Stimulated activated naive B cell treated with anti-CD40 and anti-IgM and Interleukin-4, amounts not matched to agents 10 μg/mL and 1 μg/mL and 100 μg/mL, for 72 hours (primary cell): ENCODE measurements around the gene MKX.
"Not testable (repeated sequence)": the region's sequence is repeated elsewhere in the genome, so short reads cannot be mapped to it uniquely, and the experiment has no call there.

Source experiments
- ATAC-seq, 2 donors: fragments of 150-1000 bp; cut with Tn5 transposase; replicated peaks; 2 replicates each; pipeline ENCODE4 v1.10.0; 2021; ENCODE audit warnings: moderate library complexity in 1 of 2
- DNase-seq: peaks from one replicate; pipeline ENCODE4 v3.0.0; 2021
- H3K27ac Mint-ChIP-seq: one replicate; pipeline ENCODE4 v1.8.0; 2022; ENCODE audit warnings: mild to moderate bottlenecking, mixed read lengths
- H3K27me3 Mint-ChIP-seq, 2 donors: one replicate each; pipeline ENCODE4 v1.8.0; 2022; ENCODE audit warnings: mixed read lengths in 2 of 2
- H3K36me3 Mint-ChIP-seq, 2 donors: one replicate each; pipeline ENCODE4 v1.8.0; 2022; ENCODE audit warnings: mixed read lengths in 2 of 2, mild to moderate bottlenecking in 1 of 2
- H3K4me1 Mint-ChIP-seq, 2 donors: one replicate each; pipeline ENCODE4 v1.8.0; 2022; ENCODE audit warnings: mixed read lengths in 2 of 2, mild to moderate bottlenecking in 1 of 2
- H3K4me3 Mint-ChIP-seq, 2 donors: one replicate each; pipeline ENCODE4 v1.8.0; 2022; ENCODE audit warnings: mild to moderate bottlenecking in 2 of 2, mixed read lengths in 2 of 2, moderate library complexity in 1 of 2
- H3K9me3 Mint-ChIP-seq, 2 donors: one replicate each; pipeline ENCODE4 v1.8.0; 2022; ENCODE audit warnings: mixed read lengths in 2 of 2, mild to moderate bottlenecking in 1 of 2

The MKX gene

GRCh38 chr10:27692663-27693062 lies 53.0 kb downstream of the MKX start:
- no peak overlapping the region for H3K4me3 Mint-ChIP-seq
- ATAC-seq (no peak), DNase-seq (no peak)

GRCh38 chr10:27688991-27689390 lies 56.6 kb downstream of the MKX start:
- H3K4me3 Mint-ChIP-seq = no peak overlapping the region
- H3K27me3 Mint-ChIP-seq = peaks cover 0 to 7% of the 10 kb centered on the region in 2 donors
- H3K27ac Mint-ChIP-seq = no peak overlapping the region
- no peak for DNase-seq
- H3K4me1 Mint-ChIP-seq = no peaks in the 10 kb centered on the region
- ATAC-seq = no peak
- no peaks in the 10 kb centered on the region for H3K36me3 Mint-ChIP-seq
- H3K9me3 Mint-ChIP-seq = peaks cover 5 to 10% of the 10 kb centered on the region in 2 donors

More at GRCh38 chr10:27692663-27693062, 53.0 kb downstream of the MKX start:
- Mint-ChIP-seq H3K27me3 (peaks cover 10 to 12% of the 10 kb centered on the region in 2 donors), H3K9me3 (peaks cover 5 to 10% of the 10 kb centered on the region in 2 donors), H3K27ac (no peak overlapping the region), H3K36me3 (no peaks in the 10 kb centered on the region), H3K4me1 (no peaks in the 10 kb centered on the region)

DNA sequence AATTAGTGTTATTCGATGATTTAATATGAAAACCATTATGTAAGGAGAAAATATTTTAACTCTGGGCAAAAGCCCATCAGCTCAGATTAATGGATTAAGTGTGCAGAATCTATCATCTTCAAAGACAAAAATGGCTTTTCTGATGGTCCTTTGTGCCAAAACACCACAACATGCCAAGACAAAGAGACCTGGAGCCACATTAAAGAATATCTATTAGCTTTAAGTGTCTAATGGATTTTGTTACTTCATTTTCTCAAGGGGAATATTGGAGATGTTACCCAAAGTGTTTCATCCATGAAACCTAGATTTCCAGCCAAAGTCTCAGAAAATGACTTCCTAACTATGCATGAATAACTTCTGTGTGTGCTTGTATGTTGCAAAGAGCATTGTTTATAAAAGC lies 57.3 kb downstream of the MKX start:
- DNase-seq = no peak
- Mint-ChIP-seq H3K36me3 (no peaks in the 10 kb centered on the region), H3K9me3 (peaks cover 5 to 10% of the 10 kb centered on the region in 2 donors), H3K27ac (no peak overlapping the region), H3K27me3 (peaks cover 0 to 7% of the 10 kb centered on the region in 2 donors), H3K4me3 (no peak overlapping the region), H3K4me1 (no peaks in the 10 kb centered on the region)
- no peak for ATAC-seq

DNA sequence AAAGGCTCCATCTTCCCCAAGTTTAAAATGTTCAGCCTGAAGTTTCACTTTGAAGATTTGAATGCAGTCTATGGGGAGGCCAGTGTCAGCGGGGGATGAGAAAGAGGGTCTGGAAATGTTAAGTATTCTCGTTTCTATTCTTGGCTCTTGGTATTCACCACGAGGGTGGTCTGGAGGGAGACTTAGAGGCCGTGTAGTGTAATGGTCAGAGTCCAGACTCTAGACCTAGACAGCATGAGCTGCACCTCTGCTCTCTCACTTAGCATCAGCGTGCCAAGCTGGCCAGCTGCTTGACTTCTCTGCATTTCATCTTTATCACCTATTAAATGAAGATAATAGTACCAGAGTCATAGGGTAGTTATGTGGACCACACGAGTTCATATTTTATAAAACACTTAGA lies 57.9 kb downstream of the MKX start:
- peaks cover 0 to 3% of the 10 kb centered on the region in 2 donors for H3K27me3 Mint-ChIP-seq
- ATAC-seq (no peak), DNase-seq (no peak)
- no peaks in the 10 kb centered on the region for H3K36me3 Mint-ChIP-seq
- H3K4me3 Mint-ChIP-seq = no peak overlapping the region
- no peak overlapping the region for H3K27ac Mint-ChIP-seq
- H3K4me1 Mint-ChIP-seq = no peaks in the 10 kb centered on the region
- peaks cover 5 to 10% of the 10 kb centered on the region in 2 donors for H3K9me3 Mint-ChIP-seq

DNA sequence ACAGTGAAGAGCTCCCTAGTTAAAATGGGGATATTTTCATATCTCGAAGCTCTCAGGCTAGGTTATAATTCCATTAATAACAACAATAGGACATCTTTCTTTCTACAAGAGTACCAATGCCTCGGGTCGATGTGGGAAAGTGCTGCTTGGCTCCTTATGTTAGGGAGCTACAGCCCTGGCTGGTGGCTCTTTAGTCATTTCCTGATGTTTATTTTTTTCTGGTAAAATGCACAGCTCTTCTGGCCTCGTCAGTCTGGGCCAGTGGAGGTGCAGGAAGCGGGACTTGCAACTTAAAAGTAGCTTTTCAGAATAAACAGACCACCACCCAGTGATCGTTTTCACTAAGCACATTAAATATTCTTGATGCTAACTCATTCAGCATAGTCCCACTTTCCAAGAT lies 58.3 kb downstream of the MKX start:
- H3K9me3 Mint-ChIP-seq = peaks cover 5 to 10% of the 10 kb centered on the region in 2 donors
- ATAC-seq = no peak
- peaks cover 0 to 3% of the 10 kb centered on the region in 2 donors for H3K27me3 Mint-ChIP-seq
- no peak overlapping the region for H3K4me3 Mint-ChIP-seq
- H3K27ac Mint-ChIP-seq = no peak overlapping the region
- H3K4me1 Mint-ChIP-seq = no peaks in the 10 kb centered on the region
- DNase-seq = no peak
- no peaks in the 10 kb centered on the region for H3K36me3 Mint-ChIP-seq

- H3K4me1 Mint-ChIP-seq = no peaks in the 10 kb centered on the region
- H3K27ac Mint-ChIP-seq = no peak overlapping the region
- ATAC-seq = no peak
- no peak overlapping the region for H3K4me3 Mint-ChIP-seq
- H3K27me3 Mint-ChIP-seq = peaks cover 0 to 3% of the 10 kb centered on the region in 2 donors
- peaks cover 0 to 6% of the 10 kb centered on the region in 2 donors for H3K9me3 Mint-ChIP-seq
- no peak for DNase-seq
- H3K36me3 Mint-ChIP-seq = no peaks in the 10 kb centered on the region
Measured at GRCh38 chr10:27685681-27686080, 59.9 kb downstream of the MKX start.

DNA sequence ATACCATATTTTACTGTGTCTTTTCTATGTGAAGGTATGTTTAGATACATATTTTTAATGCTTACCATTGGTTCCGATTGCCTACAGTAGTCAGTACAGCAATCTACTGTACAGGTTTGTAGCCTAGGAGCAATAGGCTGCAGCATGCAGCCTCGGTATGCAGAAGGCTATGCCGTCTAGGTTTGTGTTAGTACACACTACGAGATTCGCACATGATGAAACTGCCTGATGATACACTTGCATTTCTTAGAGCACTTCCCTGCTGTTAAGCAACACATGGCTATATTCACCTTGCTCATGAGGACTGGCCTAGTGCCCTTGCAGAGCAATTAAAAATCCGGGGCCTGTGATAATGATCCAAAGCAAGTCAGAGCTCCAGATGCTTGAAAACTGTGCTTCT lies 62.4 kb downstream of the MKX start:
- Mint-ChIP-seq H3K4me1 (no peaks in the 10 kb centered on the region), H3K36me3 (no peaks in the 10 kb centered on the region), H3K27ac (no peak overlapping the region), H3K27me3 (peaks cover 0 to 9% of the 10 kb centered on the region in 2 donors), H3K9me3 (no peaks in the 10 kb centered on the region), H3K4me3 (no peak overlapping the region)
- no peak for ATAC-seq
- no peak for DNase-seq

DNA sequence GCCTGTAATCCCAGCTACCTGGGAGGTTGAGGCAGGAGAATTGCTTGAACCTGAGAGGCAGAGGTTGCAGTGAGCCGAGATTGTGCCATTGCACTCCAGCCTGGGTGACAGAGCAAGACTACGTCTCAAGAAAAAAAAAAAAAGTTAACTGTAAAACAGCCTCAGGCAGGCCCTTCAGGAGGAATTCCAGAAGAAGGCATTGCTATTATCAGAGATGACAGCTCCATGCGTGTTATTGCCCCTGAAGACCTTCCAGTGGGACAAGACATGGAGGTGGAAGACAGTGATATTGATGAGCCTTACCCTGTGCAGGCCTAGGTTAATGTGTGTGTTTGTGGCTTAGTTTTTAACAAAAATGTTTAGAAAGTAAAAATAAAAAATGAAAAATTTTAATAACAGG lies 63.8 kb downstream of the MKX start:
- H3K9me3 Mint-ChIP-seq, ATAC-seq, H3K27ac Mint-ChIP-seq, H3K36me3 Mint-ChIP-seq, H3K4me1 Mint-ChIP-seq, H3K4me3 Mint-ChIP-seq, DNase-seq: not testable (repeated sequence)
- peaks cover 7 to 11% of the 10 kb centered on the region in 2 donors for H3K27me3 Mint-ChIP-seq

- Mint-ChIP-seq H3K27me3 (peaks cover 7 to 11% of the 10 kb centered on the region in 2 donors), H3K27ac (no peak overlapping the region), H3K9me3 (no peaks in the 10 kb centered on the region), H3K36me3 (no peaks in the 10 kb centered on the region), H3K4me1 (no peaks in the 10 kb centered on the region), H3K4me3 (no peak overlapping the region)
- DNase-seq = no peak
- ATAC-seq = no peak
Measured at GRCh38 chr10:27680691-27681605, 64.7 kb downstream of the MKX start.

DNA sequence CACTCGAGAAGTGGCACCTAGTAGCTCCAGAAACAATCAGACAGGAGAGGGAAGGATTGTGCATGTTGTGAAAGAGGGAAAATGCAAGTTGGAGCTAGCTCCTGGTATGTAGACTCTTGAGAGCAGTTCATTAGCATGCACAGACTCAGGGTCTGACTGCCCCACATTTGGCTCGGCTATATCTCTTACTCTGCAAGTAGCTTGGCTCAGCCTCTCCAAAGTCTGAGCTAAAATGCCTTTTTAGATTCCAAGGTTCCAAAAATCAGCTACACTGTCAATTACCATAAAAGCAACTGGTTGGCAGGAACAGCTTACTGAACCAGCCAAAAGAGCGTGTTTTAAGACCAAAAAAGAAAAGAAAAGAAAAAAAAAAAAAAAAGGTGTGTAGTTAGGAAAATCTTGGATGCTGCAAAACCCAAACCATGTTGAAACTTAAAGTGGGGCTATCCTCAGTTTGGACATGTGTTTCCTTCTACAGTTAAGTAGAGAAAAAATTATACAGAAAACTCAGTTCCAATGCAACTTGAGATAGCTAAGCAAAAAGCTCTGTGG lies 65.5 kb downstream of the MKX start:
- DNase-seq = no peak
- no peak overlapping the region for H3K4me3 Mint-ChIP-seq
- H3K36me3 Mint-ChIP-seq = no peaks in the 10 kb centered on the region
- no peaks in the 10 kb centered on the region for H3K4me1 Mint-ChIP-seq
- peaks cover 7 to 11% of the 10 kb centered on the region in 2 donors for H3K27me3 Mint-ChIP-seq
- no peaks in the 10 kb centered on the region for H3K9me3 Mint-ChIP-seq
- ATAC-seq = no peak
- H3K27ac Mint-ChIP-seq = no peak overlapping the region

DNA sequence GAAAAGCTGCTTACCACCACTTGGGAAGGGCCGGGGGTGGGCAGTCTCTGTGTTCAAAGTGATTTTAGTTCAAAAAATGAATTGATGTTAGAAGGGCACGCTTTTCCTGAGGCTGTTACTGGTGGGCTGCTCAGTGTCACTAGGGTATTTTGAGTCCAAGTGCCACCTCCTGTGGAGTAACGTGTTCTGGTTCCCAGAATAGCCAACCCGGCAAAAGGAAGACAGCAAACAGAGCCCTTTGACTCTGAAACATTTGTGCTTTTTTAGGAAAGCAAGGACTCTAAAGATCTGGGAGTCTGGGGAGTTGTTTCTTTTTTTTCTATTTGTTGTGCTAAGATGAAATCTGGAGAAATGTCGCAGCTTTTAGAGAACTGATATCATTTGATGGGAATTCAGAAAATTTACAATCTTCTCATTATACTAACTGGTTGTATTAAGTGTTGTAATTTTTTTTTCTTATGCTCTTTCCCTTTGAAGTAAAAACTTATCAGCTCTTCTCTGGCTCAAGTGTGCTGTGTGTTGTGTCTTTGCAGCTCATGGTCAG lies 66.2 kb downstream of the MKX start:
- Mint-ChIP-seq H3K9me3 (no peaks in the 10 kb centered on the region), H3K27me3 (peaks cover 7 to 11% of the 10 kb centered on the region in 2 donors), H3K36me3 (no peaks in the 10 kb centered on the region), H3K27ac (no peak overlapping the region), H3K4me3 (no peak overlapping the region), H3K4me1 (no peaks in the 10 kb centered on the region)
- ATAC-seq (no peak), DNase-seq (no peak)

DNA sequence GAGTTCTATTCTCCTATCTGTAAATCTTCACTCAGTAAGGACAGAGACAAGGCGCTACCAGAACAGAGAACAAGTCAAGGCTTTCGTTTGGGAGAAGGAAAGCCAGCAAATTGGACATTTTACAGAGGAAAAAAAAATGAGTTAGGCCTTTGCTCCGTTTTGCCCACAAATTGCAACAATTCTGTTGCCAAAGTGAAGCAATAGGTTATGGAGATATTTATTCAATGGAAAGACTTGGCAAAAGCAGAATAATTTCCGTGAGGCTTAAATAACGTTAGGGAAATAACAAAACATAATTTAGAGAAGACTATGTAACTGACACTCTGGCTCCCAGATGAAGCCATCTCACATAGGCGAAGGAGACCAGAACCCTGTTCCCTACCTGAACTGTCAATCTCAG lies 67.5 kb downstream of the MKX start:
- ATAC-seq (no peak), DNase-seq (no peak)
- Mint-ChIP-seq H3K4me3 (no peak overlapping the region), H3K27me3 (peaks cover 7 to 11% of the 10 kb centered on the region in 2 donors), H3K36me3 (no peaks in the 10 kb centered on the region), H3K27ac (no peak overlapping the region), H3K4me1 (no peaks in the 10 kb centered on the region), H3K9me3 (no peaks in the 10 kb centered on the region)

DNA sequence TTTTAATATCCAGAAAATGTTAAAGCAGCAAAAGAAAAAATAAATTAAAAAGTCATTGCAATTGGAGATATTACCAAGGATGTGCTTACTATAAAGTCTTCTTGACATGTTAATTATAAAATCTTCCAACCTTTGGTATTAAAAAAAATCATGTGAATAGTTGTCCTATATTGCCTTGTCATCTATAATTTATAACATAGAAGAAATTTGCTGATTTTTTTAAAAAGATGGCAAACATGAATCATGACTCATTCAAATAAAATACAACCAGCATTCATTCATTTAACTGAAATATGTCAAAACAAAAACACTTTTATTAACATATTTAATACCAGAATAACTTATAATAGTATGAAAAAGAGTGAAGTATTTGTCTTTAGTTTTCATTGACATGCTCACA lies 72.6 kb downstream of the MKX start:
- H3K36me3 Mint-ChIP-seq = no peaks in the 10 kb centered on the region
- DNase-seq (no peak), ATAC-seq (no peak)
- H3K9me3 Mint-ChIP-seq = no peaks in the 10 kb centered on the region
- no peaks in the 10 kb centered on the region for H3K4me1 Mint-ChIP-seq
- no peak overlapping the region for H3K4me3 Mint-ChIP-seq
- H3K27me3 Mint-ChIP-seq = peaks cover 5 to 7% of the 10 kb centered on the region in 2 donors
- no peak overlapping the region for H3K27ac Mint-ChIP-seq

- ATAC-seq (no peak), DNase-seq (no peak)
Measured at GRCh38 chr10:27671821-27672220, 73.8 kb downstream of the MKX start.

DNA sequence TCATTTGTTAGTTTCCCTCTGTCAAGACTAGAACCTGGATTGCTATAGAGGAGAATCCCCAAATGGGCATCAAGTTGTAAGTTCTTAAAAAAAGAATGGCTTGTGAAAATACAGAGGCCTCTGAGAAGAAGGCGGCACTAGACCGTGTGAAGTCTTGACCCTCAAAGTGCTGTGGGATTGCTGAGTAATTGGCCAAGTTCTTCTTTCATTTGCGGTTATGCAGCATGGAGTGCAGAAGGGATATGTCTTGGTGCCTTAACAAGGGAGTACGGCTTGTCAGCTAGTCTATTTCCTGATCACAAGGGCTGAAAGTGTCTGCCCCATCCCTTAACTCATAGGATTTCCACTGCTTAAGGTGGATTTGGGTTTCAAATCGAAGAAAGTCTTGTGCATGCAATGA lies 81.2 kb downstream of the MKX start:
- no peak overlapping the region for H3K27ac Mint-ChIP-seq
- DNase-seq (no peak), ATAC-seq (no peak)
- no peaks in the 10 kb centered on the region for H3K36me3 Mint-ChIP-seq
- peaks cover 17 to 24% of the 10 kb centered on the region in 2 donors for H3K27me3 Mint-ChIP-seq
- no peak overlapping the region for H3K4me3 Mint-ChIP-seq
- H3K4me1 Mint-ChIP-seq = no peaks in the 10 kb centered on the region
- no peaks in the 10 kb centered on the region for H3K9me3 Mint-ChIP-seq

More at GRCh38 chr10:27671821-27672220, 73.8 kb downstream of the MKX start:
- Mint-ChIP-seq H3K9me3 (no peaks in the 10 kb centered on the region), H3K4me3 (no peak overlapping the region), H3K36me3 (no peaks in the 10 kb centered on the region), H3K27ac (no peak overlapping the region), H3K4me1 (no peaks in the 10 kb centered on the region), H3K27me3 (no peaks in the 10 kb centered on the region)
